Activated B cell treated with CpG ODN at 0.5 μM for 24 hours (primary cell): ENCODE results near the gene CA10. TPM values are rescaled to one million over a fixed set of nuclear protein-coding genes. Genes with fewer than 3 reads are reported as not detected.

ENCODE experiments used
- ATAC-seq: fragments of 200-7000 bp; cut with Tn5 transposase; one replicate; pipeline ENCODE4 v1.10.0; 2021; ENCODE audit warnings: low read depth, mild to moderate bottlenecking, moderate library complexity
- CTCF ChIA-PET: fragments of 350-600 bp; sonication (Branson Sonifier 250); formaldehyde crosslinking; loops from one replicate; lab custom pipeline; 2021; ENCODE audit warnings: antibody characterized with exemption; lab: Charles Lee
- POLR2A ChIA-PET: fragments of 350-600 bp; sonication (Branson Sonifier 250); formaldehyde crosslinking; loops from one replicate; lab custom pipeline; 2021; ENCODE audit warnings: antibody characterized with exemption; lab: Charles Lee
- DNase-seq: peaks from one replicate; pipeline ENCODE4 v3.0.0; 2022
- H3K27ac Mint-ChIP-seq: one replicate; pipeline ENCODE4 v1.8.0; 2020; ENCODE audit warnings: mixed read lengths
- H3K27me3 Mint-ChIP-seq: one replicate; pipeline ENCODE4 v1.8.0; 2021; ENCODE audit warnings: mixed read lengths
- H3K36me3 Mint-ChIP-seq: one replicate; pipeline ENCODE4 v1.8.0; 2021; ENCODE audit warnings: low read depth, mixed read lengths
- H3K4me1 Mint-ChIP-seq: one replicate; pipeline ENCODE4 v1.8.0; 2021; ENCODE audit warnings: mixed read lengths
- H3K4me3 Mint-ChIP-seq: one replicate; pipeline ENCODE4 v1.8.0; 2020; ENCODE audit warnings: mild to moderate bottlenecking, mixed read lengths
- H3K9me3 Mint-ChIP-seq: one replicate; pipeline ENCODE4 v1.8.0; 2020; ENCODE audit warnings: mixed read lengths
- CTCF ChIP-seq: fragments of 200-600 bp; IDR thresholded peaks from one replicate; pipeline ENCODE4 v1.8.0; 2022; ENCODE audit warnings: antibody characterized with exemption, mild to moderate bottlenecking
- intact Hi-C: fragments of 100-400 bp; cut with micrococcal nuclease; formaldehyde crosslinking; loops from one replicate; pipeline ENCODE4 v1.15.1; 2024
- total RNA-seq: library from RNA; stranded (reverse); gene quantifications from 2 replicates; pipeline ENCODE4 v1.2.3, GENCODE V29; 2022

Gene CA10
- total RNA-seq, 1 donor from 2014 or later: not detected

- TF ChIP-seq CTCF: no peak
- ChIA-PET POLR2A (no interaction called here), CTCF (no interaction called here)
- peaks cover 2% of the 10 kb centered on the region for H3K27me3 Mint-ChIP-seq
- no peak overlapping the region for H3K4me3 Mint-ChIP-seq
- peaks cover 2% of the 10 kb centered on the region for H3K9me3 Mint-ChIP-seq
- DNase-seq (no peak), ATAC-seq (no peak)
- H3K4me1 Mint-ChIP-seq: no peaks in the 10 kb centered on the region
- H3K27ac Mint-ChIP-seq: no peak overlapping the region
- H3K36me3 Mint-ChIP-seq: no peaks in the 10 kb centered on the region
- intact Hi-C loops: no loop called here
These were observed 458.3 kb downstream of the CA10 start for GRCh38 chr17:51700011-51700760.

DNA sequence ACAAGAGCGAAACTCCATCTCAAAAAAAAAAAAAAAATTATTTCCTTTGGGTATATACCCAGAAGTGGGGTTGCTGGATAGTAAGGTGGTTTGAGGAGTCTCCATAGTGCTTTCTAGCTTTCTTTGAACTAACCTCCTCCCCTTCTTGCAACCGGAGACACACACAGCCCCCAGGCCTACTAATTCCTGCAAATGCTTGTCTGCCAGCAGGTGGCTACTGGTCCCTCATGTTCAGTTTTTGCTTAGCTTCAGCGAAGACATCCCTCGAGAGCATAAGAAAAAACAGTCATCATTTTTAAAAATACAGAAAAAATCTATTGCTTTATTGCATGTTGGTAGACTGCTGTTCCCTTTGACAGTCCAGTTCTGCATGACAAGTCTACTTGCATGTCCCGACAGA, 459.2 kb downstream of the CA10 start:
- Mint-ChIP-seq H3K4me3 (no peak overlapping the region), H3K4me1 (no peaks in the 10 kb centered on the region), H3K36me3 (no peaks in the 10 kb centered on the region), H3K27ac (no peak overlapping the region), H3K27me3 (peaks cover 2% of the 10 kb centered on the region), H3K9me3 (peaks cover 9% of the 10 kb centered on the region)
- DNase-seq (no peak), ATAC-seq (no peak)
- intact Hi-C loops: no loop called here
- no peak for TF ChIP-seq CTCF
- ChIA-PET CTCF (no interaction called here), POLR2A (no interaction called here)

GRCh38 chr17:51692917-51693316, 465.6 kb downstream of the CA10 start:
- H3K27me3 Mint-ChIP-seq: peaks cover 2% of the 10 kb centered on the region
- CTCF ChIA-PET: no interaction called here
- H3K4me3 Mint-ChIP-seq: no peak overlapping the region
- POLR2A ChIA-PET: no interaction called here
- no peak for ATAC-seq
- no peak for DNase-seq
- no peak overlapping the region for H3K27ac Mint-ChIP-seq
- peaks cover 15% of the 10 kb centered on the region for H3K9me3 Mint-ChIP-seq
- intact Hi-C loops: no loop called here
- TF ChIP-seq CTCF: no peak
- no peaks in the 10 kb centered on the region for H3K4me1 Mint-ChIP-seq
- H3K36me3 Mint-ChIP-seq: no peaks in the 10 kb centered on the region

DNA sequence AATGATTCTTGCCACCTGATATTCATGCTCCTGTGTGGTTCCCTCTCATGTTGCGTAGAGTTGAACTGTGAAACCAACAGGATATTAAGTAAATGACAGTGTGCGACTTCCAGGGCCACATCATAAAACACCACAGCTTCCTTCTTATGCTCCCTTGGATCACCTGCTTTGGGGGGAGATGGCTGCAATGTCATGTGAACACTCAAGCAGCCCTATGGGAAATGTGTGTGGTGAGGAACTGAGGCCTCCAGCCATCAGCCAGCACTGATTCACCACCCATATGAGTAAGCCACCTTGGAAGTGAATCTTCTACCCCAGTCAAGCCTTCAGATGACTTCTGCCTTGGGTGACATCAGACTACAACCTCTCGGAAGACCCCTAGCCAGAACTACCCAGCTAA, 470.6 kb downstream of the CA10 start:
- H3K36me3 Mint-ChIP-seq: no peaks in the 10 kb centered on the region
- ChIA-PET CTCF (no interaction called here), POLR2A (no interaction called here)
- H3K27me3 Mint-ChIP-seq: no peaks in the 10 kb centered on the region
- intact Hi-C loops: no loop called here
- TF ChIP-seq CTCF: no peak
- peaks cover 4% of the 10 kb centered on the region for H3K9me3 Mint-ChIP-seq
- no peaks in the 10 kb centered on the region for H3K4me1 Mint-ChIP-seq
- no peak for ATAC-seq
- H3K27ac Mint-ChIP-seq: no peak overlapping the region
- DNase-seq: no peak
- H3K4me3 Mint-ChIP-seq: no peak overlapping the region

DNA sequence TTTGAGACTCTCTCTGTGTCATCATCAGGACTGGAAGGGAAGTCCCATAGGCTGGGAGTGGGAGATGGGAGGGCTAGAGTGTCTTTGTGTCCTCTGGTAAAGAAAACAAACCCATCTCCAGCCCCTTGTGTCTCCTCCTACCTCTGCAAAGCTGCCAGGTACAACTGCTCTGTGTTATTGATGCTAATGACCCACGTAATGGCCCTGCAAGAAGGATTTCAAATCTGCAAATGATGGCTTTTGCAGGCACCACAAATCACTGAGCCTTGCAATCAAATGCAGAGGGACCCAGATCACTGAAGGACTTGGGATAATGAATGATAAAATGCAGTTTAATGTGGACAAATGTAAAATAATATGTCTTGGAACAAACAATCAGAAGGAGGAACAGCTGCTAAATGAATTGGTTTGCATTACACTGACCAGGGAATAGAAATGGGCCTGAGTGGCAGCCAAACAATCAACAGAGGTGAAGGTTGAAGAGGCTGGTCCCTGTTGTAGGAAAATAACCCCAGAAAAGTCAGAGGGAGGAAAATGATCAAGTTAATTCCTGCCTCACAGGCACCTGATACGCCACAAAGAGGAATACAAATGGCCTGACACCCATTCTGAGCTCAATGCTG, 473.1 kb downstream of the CA10 start:
- ChIA-PET POLR2A (no interaction called here), CTCF (no interaction called here)
- DNase-seq: no peak
- ATAC-seq: no peak
- intact Hi-C loops: no loop called here
- Mint-ChIP-seq H3K4me3 (no peak overlapping the region), H3K4me1 (no peaks in the 10 kb centered on the region), H3K27ac (no peak overlapping the region), H3K27me3 (no peaks in the 10 kb centered on the region), H3K9me3 (peaks cover 2% of the 10 kb centered on the region), H3K36me3 (no peaks in the 10 kb centered on the region)
- no peak for TF ChIP-seq CTCF
